ENCODE data around the gene ZFP64.

DNA sequence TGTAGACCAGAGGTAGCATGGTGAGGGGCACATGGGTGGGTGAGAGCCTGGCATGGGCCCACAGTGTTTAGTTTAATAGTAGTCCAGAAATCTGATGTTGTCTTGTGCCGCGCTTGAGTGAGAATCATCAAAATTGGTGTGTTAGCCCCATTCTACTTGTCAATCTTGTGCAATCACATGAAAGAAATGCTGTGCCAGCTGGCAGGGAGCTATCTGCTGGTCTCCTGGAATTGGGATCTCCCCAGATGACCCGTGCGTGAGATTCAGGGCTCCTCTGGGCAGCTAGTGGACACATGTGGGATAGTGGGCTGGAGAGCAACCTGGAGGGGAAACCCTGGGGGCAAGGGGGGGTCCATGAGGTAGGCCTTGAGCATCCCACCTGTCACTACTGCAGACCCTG, 43.5 kb upstream of the ZFP64 start:
- TF ChIP-seq, protein P1, sequence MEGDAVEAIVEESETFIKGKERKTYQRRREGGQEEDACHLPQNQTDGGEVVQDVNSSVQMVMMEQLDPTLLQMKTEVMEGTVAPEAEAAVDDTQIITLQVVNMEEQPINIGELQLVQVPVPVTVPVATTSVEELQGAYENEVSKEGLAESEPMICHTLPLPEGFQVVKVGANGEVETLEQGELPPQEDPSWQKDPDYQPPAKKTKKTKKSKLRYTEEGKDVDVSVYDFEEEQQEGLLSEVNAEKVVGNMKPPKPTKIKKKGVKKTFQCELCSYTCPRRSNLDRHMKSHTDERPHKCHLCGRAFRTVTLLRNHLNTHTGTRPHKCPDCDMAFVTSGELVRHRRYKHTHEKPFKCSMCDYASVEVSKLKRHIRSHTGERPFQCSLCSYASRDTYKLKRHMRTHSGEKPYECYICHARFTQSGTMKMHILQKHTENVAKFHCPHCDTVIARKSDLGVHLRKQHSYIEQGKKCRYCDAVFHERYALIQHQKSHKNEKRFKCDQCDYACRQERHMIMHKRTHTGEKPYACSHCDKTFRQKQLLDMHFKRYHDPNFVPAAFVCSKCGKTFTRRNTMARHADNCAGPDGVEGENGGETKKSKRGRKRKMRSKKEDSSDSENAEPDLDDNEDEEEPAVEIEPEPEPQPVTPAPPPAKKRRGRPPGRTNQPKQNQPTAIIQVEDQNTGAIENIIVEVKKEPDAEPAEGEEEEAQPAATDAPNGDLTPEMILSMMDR (IDR thresholded peaks at IDR 0.05; ENCODE audit: low read depth, low read length, poor library complexity, severe bottlenecking), result no peak
- TF ChIP-seq EZH2phosphoT487 (IDR thresholded peaks at IDR 0.05; ENCODE audit: borderline replicate concordance, low read length), result no peak
